HepG2 (cell line): ENCODE data around the gene SSTR5. TPM values are rescaled to one million over a fixed set of nuclear protein-coding genes. Genes with fewer than 3 reads are reported as not detected.

ENCODE experiments used
- ARNT2 ChIP-seq: sonication (generic); formaldehyde crosslinking; IDR thresholded peaks from 2 replicates; pipeline ENCODE4 v1.8.0; 2022; ENCODE audit warnings: mild to moderate bottlenecking, low read depth, missing genetic modification reagents, moderate library complexity
- CBFB ChIP-seq: sonication (generic); formaldehyde crosslinking; IDR thresholded peaks from 2 replicates; pipeline ENCODE4 v1.4.0; 2020; ENCODE audit warnings: missing genetic modification reagents
- ERF ChIP-seq: IDR thresholded peaks from 2 replicates; pipeline ENCODE4 v1.6.1; 2018; ENCODE audit warnings: missing biosample characterization, missing genetic modification reagents
- HMG20B ChIP-seq: conservative IDR thresholded peaks from 2 replicates; pipeline ENCODE4 v1.6.1; 2016; ENCODE audit warnings: missing genetic modification reagents, missing compliant biosample characterization
- HNRNPL ChIP-seq: fragments of 200-400 bp; formaldehyde crosslinking; IDR thresholded peaks from 2 replicates; pipeline ENCODE4 v1.6.1; 2017; ENCODE audit warnings: mild to moderate bottlenecking, low read depth, low read length
- NFYC ChIP-seq: IDR thresholded peaks from 2 replicates; pipeline ENCODE4 v1.6.1; 2016; ENCODE audit warnings: missing genetic modification reagents, missing compliant biosample characterization
- SOX13 ChIP-seq, 3 experiments: fragments of 450-650 bp in 1 of 3; sonication (generic) in 1 of 3; formaldehyde crosslinking in 1 of 3; IDR thresholded peaks in 2 of 3; conservative IDR thresholded peaks in 1 of 3; 2 replicates each; pipeline versions ENCODE4 v1.5.0 to v1.6.1; 2016 to 2020; ENCODE audit warnings: antibody characterized with exemption in 1 of 3, mild to moderate bottlenecking in 1 of 3, missing compliant biosample characterization in 1 of 3, missing genetic modification reagents in 1 of 3, moderate library complexity in 1 of 3
- SPEN ChIP-seq: sonication (generic); formaldehyde crosslinking; IDR thresholded peaks from 2 replicates; pipeline ENCODE4 v1.5.1; 2020; ENCODE audit warnings: low read depth, mild to moderate bottlenecking, missing genetic modification reagents
- YEATS4 ChIP-seq: sonication (generic); formaldehyde crosslinking; IDR thresholded peaks from 2 replicates; pipeline ENCODE4 v1.4.0; 2020; ENCODE audit warnings: missing genetic modification reagents, borderline replicate concordance
- ZNF138 ChIP-seq: sonication (generic); formaldehyde crosslinking; IDR thresholded peaks from 2 replicates; pipeline ENCODE4 v1.5.0; 2020; ENCODE audit warnings: mild to moderate bottlenecking, low read depth, missing genetic modification reagents
- ZNF253 ChIP-seq: sonication (generic); formaldehyde crosslinking; IDR thresholded peaks from 2 replicates; pipeline ENCODE4 v1.8.0; 2022; ENCODE audit warnings: mild to moderate bottlenecking, missing genetic modification reagents, borderline replicate concordance
- ZNF674 ChIP-seq: sonication (generic); formaldehyde crosslinking; IDR thresholded peaks from 2 replicates; pipeline ENCODE4 v1.5.0; 2020; ENCODE audit warnings: low read depth, mild to moderate bottlenecking, missing genetic modification reagents
- ZNF737 ChIP-seq: sonication (generic); formaldehyde crosslinking; IDR thresholded peaks from 2 replicates; pipeline ENCODE4 v1.5.0; 2020; ENCODE audit warnings: missing genetic modification reagents, mild to moderate bottlenecking, borderline replicate concordance
- ZNF775 ChIP-seq: sonication (generic); formaldehyde crosslinking; IDR thresholded peaks from 2 replicates; pipeline ENCODE4 v1.4.0; 2020; ENCODE audit warnings: missing genetic modification reagents, mild to moderate bottlenecking, moderate library complexity, borderline replicate concordance
- ZNF788 ChIP-seq: sonication (generic); formaldehyde crosslinking; IDR thresholded peaks from 2 replicates; pipeline ENCODE4 v1.5.0; 2020; ENCODE audit warnings: mild to moderate bottlenecking, missing genetic modification reagents, borderline replicate concordance
- polyA plus RNA-seq, 8 experiments: library from polyadenylated mRNA; depleted of rRNA in 3 of 8; stranded (reverse) in 7 of 8; unstranded in 1 of 8; fragments of >200 nt; fragmentation: Illumina TruSeq in 4 of 8; extraction: Trizol in 4 of 8; gene quantifications; 2 replicates each; pipeline versions ENCODE4 v1.2.1 to v1.2.3, GENCODE V29; 2011 to 2016; ENCODE audit warnings: low read depth in 4 of 8, missing spikeins in 1 of 8, mixed read lengths in 1 of 8; ENCODE audit not compliant: insufficient read depth in 1 of 8
- total RNA-seq, 5 experiments: library from RNA; depleted of rRNA; stranded (reverse); fragments of >200 nt; fragmentation: Illumina TruSeq; extraction: Trizol; gene quantifications; 2 replicates each; pipeline ENCODE4 v1.2.3, GENCODE V29; 2016; ENCODE audit warnings: low read depth in 1 of 5
- TF ChIP-seq, protein P1 (sequence below): sonication (generic); formaldehyde crosslinking; IDR thresholded peaks from 2 replicates; pipeline ENCODE4 v1.5.1; 2020; ENCODE audit warnings: missing genetic modification reagents, mild to moderate bottlenecking, borderline replicate concordance
- TF ChIP-seq, protein P2 (sequence below): IDR thresholded peaks from 2 replicates; pipeline ENCODE4 v1.4.0; 2020; ENCODE audit warnings: mild to moderate bottlenecking, missing genetic modification reagents
- TF ChIP-seq, protein P3 (sequence below), 2 experiments: IDR thresholded peaks; 2 replicates each; pipeline ENCODE4 v1.6.1; 2011 to 2012; ENCODE audit warnings: low read length in 2 of 2, borderline replicate concordance in 1 of 2, low read depth in 1 of 2, mild to moderate bottlenecking in 1 of 2, moderate library complexity in 1 of 2

Gene SSTR5
- total and polyA plus RNA-seq, 2 of the 13 experiments (the other 11 are each of a cell fraction or from before 2014, with no cell fraction given) = 0.20 to 0.49 TPM

DNA sequence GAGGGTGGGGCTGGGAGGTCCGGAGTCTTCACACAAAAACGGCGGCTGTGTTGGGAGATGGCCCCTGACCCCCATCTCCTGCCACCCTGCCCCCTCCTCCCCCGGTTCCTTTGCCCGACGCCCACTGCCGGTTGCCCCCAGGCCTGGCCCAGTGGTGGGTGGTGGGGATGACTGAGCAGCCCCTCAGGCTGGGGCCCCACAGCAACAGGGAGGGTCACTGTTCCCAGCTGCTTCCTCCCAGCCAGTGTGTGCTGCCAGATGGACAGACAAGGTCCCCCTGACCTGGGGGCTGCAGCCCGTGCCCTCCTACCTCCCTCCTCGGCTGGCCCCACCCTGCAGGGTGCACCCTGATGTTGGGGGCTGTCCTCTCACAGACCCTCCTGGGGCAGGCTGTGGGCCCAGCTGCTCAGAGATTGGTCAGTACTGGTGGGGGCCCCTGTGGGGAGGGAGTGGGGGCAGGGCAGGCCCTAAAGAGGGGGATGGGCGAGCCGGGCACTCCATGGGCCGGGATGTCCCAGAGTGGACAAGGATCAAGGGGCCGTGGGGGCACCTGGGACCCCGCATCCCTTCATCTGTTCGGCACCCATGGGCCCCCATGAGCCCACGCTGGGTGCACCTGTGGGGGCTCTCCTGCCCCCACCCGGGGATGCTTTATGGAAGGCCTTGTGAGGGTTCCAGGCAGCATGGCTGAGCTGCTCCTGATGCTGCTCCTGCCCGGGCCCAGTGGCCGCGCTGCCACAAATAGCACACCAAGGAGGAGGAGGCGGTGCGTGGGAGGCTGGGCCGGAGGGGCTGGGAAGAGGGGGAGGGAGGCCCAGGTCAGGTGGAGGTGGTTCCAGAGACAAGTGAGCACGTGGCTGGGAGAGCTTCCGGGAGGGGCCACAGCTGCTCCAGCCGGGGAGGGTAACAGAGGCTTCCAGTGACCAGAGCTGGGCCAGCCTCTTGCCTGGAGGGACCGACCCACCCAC, 18.4 kb downstream of the SSTR5 start (continued):
- TF ChIP-seq, protein P1, sequence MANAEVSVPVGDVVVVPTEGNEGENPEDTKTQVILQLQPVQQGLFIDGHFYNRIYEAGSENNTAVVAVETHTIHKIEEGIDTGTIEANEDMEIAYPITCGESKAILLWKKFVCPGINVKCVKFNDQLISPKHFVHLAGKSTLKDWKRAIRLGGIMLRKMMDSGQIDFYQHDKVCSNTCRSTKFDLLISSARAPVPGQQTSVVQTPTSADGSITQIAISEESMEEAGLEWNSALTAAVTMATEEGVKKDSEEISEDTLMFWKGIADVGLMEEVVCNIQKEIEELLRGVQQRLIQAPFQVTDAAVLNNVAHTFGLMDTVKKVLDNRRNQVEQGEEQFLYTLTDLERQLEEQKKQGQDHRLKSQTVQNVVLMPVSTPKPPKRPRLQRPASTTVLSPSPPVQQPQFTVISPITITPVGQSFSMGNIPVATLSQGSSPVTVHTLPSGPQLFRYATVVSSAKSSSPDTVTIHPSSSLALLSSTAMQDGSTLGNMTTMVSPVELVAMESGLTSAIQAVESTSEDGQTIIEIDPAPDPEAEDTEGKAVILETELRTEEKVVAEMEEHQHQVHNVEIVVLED (CRISPR knock-in tag) = 0 out of 2 replicates have a peak, but pooled peaks have one; percentile 26
- TF ChIP-seq ZNF737 (CRISPR knock-in tag) = no peak
- no peak for TF ChIP-seq SOX13 (IDR thresholded peaks at IDR 0.05)
- peak in 1 of 2 experiments; percentile 26; a peak in 1 of 4 replicates for TF ChIP-seq SOX13 (CRISPR knock-in tag; conservative IDR thresholded peaks at IDR 0.05 in 1 of 2, IDR thresholded peaks at IDR 0.05 in 1 of 2)
- TF ChIP-seq, protein P2, sequence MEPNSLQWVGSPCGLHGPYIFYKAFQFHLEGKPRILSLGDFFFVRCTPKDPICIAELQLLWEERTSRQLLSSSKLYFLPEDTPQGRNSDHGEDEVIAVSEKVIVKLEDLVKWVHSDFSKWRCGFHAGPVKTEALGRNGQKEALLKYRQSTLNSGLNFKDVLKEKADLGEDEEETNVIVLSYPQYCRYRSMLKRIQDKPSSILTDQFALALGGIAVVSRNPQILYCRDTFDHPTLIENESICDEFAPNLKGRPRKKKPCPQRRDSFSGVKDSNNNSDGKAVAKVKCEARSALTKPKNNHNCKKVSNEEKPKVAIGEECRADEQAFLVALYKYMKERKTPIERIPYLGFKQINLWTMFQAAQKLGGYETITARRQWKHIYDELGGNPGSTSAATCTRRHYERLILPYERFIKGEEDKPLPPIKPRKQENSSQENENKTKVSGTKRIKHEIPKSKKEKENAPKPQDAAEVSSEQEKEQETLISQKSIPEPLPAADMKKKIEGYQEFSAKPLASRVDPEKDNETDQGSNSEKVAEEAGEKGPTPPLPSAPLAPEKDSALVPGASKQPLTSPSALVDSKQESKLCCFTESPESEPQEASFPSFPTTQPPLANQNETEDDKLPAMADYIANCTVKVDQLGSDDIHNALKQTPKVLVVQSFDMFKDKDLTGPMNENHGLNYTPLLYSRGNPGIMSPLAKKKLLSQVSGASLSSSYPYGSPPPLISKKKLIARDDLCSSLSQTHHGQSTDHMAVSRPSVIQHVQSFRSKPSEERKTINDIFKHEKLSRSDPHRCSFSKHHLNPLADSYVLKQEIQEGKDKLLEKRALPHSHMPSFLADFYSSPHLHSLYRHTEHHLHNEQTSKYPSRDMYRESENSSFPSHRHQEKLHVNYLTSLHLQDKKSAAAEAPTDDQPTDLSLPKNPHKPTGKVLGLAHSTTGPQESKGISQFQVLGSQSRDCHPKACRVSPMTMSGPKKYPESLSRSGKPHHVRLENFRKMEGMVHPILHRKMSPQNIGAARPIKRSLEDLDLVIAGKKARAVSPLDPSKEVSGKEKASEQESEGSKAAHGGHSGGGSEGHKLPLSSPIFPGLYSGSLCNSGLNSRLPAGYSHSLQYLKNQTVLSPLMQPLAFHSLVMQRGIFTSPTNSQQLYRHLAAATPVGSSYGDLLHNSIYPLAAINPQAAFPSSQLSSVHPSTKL (CRISPR knock-in tag) = peak; percentile 60
- peak; percentile 20 for TF ChIP-seq SPEN (CRISPR knock-in tag)
- no peak; the same call in 1 of the 2 replicates for TF ChIP-seq CBFB
- no peak for TF ChIP-seq ZNF253
- TF ChIP-seq YEATS4 = no peak
- 0 out of 2 replicates have a peak, but pooled peaks have one; percentile 47 for TF ChIP-seq HNRNPL
- no peak for TF ChIP-seq ZNF674 (CRISPR knock-in tag)
- no peak for TF ChIP-seq ARNT2 (CRISPR knock-in tag)
- 0 out of 2 replicates have a peak, but pooled peaks have one; percentile 40 for TF ChIP-seq HMG20B (CRISPR knock-in tag)
- TF ChIP-seq ZNF788 (CRISPR knock-in tag) = peak; percentile 61; the same call in 1 of the 2 replicates
- TF ChIP-seq, protein P3, sequence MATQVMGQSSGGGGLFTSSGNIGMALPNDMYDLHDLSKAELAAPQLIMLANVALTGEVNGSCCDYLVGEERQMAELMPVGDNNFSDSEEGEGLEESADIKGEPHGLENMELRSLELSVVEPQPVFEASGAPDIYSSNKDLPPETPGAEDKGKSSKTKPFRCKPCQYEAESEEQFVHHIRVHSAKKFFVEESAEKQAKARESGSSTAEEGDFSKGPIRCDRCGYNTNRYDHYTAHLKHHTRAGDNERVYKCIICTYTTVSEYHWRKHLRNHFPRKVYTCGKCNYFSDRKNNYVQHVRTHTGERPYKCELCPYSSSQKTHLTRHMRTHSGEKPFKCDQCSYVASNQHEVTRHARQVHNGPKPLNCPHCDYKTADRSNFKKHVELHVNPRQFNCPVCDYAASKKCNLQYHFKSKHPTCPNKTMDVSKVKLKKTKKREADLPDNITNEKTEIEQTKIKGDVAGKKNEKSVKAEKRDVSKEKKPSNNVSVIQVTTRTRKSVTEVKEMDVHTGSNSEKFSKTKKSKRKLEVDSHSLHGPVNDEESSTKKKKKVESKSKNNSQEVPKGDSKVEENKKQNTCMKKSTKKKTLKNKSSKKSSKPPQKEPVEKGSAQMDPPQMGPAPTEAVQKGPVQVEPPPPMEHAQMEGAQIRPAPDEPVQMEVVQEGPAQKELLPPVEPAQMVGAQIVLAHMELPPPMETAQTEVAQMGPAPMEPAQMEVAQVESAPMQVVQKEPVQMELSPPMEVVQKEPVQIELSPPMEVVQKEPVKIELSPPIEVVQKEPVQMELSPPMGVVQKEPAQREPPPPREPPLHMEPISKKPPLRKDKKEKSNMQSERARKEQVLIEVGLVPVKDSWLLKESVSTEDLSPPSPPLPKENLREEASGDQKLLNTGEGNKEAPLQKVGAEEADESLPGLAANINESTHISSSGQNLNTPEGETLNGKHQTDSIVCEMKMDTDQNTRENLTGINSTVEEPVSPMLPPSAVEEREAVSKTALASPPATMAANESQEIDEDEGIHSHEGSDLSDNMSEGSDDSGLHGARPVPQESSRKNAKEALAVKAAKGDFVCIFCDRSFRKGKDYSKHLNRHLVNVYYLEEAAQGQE (IDR thresholded peaks at IDR 0.05; ENCODE audit: borderline replicate concordance in 1 of 2, low read depth in 1 of 2, low read length in 2 of 2) = no peak
- TF ChIP-seq ZNF138 (CRISPR knock-in tag) = peak; percentile 67; the same call in 1 of the 2 replicates
- TF ChIP-seq ZNF775 (CRISPR knock-in tag) = no peak
- TF ChIP-seq NFYC (CRISPR knock-in tag) = no peak
- TF ChIP-seq ERF = peak; percentile 77; the same call in 1 of the 2 replicates
